GM18505 (cell line): ENCODE data around the gene MYO1B.

ENCODE experiments used
- ATAC-seq: cut with Tn5 transposase; IDR thresholded peaks from one replicate; pipeline ENCODE4 v1.9.1; 2021; ENCODE audit not compliant: unreplicated experiment
- POLR2A ChIP-seq: IDR thresholded peaks from 4 replicates; pipeline ENCODE4 v1.6.1; 2011; ENCODE audit warnings: borderline replicate concordance; ENCODE audit not compliant: insufficient read depth, insufficient read length; ENCODE audit errors: extremely low read depth

The MYO1B gene

GRCh38 chr2:191234376-191234775 lies 10.8 kb upstream of the MYO1B start:
- ATAC-seq = no peak
- no peak for TF ChIP-seq POLR2A

- TF ChIP-seq POLR2A = no peak
- no peak for ATAC-seq
These were observed 4.3 kb upstream of the MYO1B start for GRCh38 chr2:191240871-191241270.

GRCh38 chr2:191241418-191241817 lies 3.8 kb upstream of the MYO1B start:
- ATAC-seq = no peak
- no peak for TF ChIP-seq POLR2A

- no peak for TF ChIP-seq POLR2A
- ATAC-seq = peak; percentile 48
These were observed 2.0 kb upstream of the MYO1B start for GRCh38 chr2:191243154-191243553.

- ATAC-seq = no peak
- no peak for TF ChIP-seq POLR2A
These were observed 854 bp upstream of the MYO1B start for GRCh38 chr2:191244350-191244749.

- no peak for TF ChIP-seq POLR2A
These were observed 796 bp downstream of the MYO1B start for GRCh38 chr2:191245869-191246531.

GRCh38 chr2:191246820-191247380 lies 1.7 kb downstream of the MYO1B start:
- no peak for ATAC-seq
- no peak for TF ChIP-seq POLR2A

More at GRCh38 chr2:191245869-191246531, 796 bp downstream of the MYO1B start:
- ATAC-seq = peak; percentile 5

- ATAC-seq = no peak
- TF ChIP-seq POLR2A = no peak
These were observed 2.3 kb downstream of the MYO1B start for GRCh38 chr2:191247381-191248057.

GRCh38 chr2:191249156-191249813 lies 4.1 kb downstream of the MYO1B start:
- ATAC-seq = no peak
- no peak for TF ChIP-seq POLR2A

- TF ChIP-seq POLR2A = no peak
- no peak for ATAC-seq
These were observed 5.2 kb downstream of the MYO1B start for GRCh38 chr2:191250400-191250799.

GRCh38 chr2:191250986-191251385 lies 5.8 kb downstream of the MYO1B start:
- no peak for TF ChIP-seq POLR2A
- ATAC-seq = no peak

GRCh38 chr2:191252699-191253098 lies 7.5 kb downstream of the MYO1B start:
- TF ChIP-seq POLR2A = no peak
- ATAC-seq = no peak

GRCh38 chr2:191253476-191253875 lies 8.3 kb downstream of the MYO1B start:
- TF ChIP-seq POLR2A = no peak
- ATAC-seq = no peak

GRCh38 chr2:191255271-191255670 lies 10.1 kb downstream of the MYO1B start:
- TF ChIP-seq POLR2A = no peak
- no peak for ATAC-seq

- ATAC-seq = no peak
- no peak for TF ChIP-seq POLR2A
These were observed 10.6 kb downstream of the MYO1B start for GRCh38 chr2:191255756-191256312.
